ENCODE results near the gene NDRG3. TPM values are rescaled to one million over a fixed set of nuclear protein-coding genes. Genes with fewer than 3 reads are reported as not detected.

The NDRG3 gene
- polyA plus RNA-seq, 3 donors = 27.8 to 31.6 (median 28.0) TPM

DNA sequence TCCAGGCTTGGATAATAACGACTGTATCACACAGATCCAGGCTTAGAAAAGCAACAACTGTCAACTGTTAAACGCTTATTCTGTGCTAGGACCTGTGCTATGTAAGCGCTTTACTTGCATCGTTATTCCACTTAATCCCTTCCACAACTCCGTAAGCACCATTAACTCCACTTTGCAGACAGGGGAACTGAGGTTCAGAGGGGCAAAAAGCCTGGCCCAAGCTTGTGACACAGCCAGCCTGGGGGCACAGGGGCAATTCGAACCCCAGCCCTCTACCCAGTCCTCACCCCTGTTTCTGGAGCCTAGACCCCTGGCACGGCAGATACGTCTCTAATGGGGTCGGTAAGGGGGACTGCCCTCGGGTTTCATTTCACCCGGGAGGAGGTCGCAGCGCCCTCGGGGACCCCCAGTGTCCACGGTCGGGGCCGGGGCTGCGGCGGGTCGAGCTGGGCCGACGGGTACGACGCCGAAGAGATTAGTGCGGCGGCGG lies 27.3 kb upstream of the NDRG3 start:
- peak; percentile 7 for DNase-seq

DNA sequence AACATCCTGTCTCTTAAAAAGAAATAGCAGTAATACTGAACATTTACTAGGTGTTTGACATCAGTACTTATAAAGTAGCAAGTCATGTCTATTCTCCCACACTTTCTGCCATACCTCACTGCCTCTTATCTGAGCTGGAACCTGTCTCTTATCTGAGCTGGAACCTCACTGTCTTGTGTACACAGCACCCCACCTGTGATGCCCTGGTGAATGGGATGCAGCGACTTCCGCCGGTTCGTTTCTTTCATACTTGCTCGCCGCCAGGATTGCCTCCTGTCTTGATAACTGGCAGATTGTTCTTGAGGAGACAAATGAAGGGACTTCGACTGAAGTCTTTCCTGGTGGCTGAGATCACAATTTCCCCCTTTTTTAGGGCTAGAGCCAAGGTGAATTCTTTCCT lies 24.8 kb upstream of the NDRG3 start:
- DNase-seq = no peak

DNA sequence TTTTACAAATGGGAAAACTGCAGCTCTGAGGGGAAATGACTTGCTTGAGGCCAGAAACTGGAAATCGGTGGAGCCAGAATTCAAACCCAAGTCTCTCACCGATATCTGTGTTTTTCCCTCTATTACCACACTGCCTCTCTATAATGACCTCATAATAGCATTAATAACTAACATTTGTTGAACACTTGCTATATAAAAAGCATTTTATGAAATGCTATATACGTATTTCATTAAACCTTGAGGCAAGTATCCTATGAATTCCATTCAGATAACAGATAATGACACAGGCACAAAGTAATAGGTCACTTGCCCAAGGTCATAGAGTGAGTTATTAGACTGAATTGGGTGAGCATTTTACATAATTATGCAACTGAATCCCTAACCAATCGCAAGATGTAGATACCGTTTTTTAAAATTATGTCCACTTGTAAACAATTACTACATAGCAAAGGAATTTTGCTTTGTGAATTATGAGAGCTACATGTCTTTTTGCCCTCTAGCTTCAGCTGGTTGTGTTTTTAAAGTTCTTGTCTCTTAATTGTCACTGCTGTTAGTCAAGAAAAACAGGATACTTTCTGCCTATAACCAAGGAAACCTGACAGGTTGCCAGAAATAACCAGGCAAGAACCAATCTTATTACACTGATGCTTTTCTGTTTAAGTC lies 23.0 kb upstream of the NDRG3 start:
- no peak for DNase-seq

DNA sequence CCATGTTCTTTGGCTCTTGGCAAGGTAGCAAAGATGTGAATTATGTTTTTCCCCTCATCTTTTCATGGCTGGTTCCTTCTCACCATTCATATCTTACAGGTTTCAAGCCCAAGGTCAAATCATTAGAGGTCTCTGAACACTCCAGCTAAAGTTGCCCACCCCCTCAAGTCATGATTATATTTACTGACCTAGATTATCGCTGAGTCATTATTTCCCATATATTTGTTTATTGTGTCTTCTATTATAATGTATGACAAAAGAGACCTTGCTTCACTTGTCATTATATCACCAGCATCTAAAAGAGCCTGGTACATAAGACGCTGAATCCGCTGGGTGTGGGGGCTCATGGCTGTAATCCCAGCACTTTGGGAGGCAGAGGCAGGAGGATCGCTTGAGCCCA lies 15.2 kb upstream of the NDRG3 start:
- DNase-seq = no peak

DNA sequence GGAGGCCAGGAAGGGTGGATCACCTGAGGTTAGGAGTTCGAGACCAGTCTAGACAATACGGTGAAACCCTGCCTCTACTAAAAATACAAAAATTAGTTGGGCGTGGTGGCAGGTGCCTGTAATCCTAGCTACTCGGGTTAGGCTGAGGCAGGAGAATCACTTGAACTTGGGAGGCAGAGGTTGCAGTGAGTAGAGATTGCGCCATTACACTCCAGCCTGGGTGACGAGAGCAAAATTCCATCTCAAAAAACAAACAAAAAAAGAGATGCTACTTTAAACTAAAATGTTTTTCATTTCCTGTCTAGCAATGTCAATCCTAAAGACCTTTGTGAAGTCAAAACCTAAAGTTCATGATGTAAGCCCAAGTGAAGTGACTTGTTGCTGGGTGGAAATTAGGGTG lies 14.8 kb upstream of the NDRG3 start:
- no peak for DNase-seq

DNA sequence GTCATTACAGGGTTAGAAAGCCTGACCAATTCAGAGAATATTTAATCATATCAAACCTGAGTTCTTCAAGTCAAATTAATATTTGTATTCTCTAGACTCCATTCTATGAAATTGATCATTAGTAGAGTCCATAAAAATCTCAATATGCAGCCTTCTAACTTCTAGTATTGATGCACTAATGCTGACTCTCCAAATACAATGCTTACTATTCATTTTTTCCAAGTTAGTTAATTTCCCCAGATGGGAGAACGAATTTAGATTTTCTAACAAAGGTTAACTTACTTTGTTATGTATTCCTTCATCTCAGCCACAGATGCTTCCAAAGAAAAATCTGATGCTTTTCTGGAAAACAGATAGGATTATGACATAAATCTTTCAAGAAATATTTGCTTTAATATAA lies 12.4 kb upstream of the NDRG3 start:
- DNase-seq = no peak

DNA sequence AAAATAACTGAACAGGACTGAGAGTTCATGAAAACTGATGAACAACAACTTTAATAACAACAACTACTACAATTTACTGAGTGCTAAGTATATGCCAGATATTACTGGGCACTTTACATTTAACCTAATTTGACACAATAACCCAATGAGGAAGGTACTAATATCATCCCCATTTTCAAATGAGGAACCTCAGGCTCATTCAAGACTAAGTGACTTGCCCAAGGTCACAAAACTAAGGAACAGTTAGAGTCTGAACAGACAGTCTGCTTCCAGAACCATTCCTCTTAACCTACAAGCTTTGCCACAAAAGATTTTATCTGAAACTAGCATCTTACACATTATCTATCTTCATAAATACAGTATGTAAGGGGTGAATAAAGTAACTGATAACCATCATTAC lies 10.6 kb upstream of the NDRG3 start:
- no peak for DNase-seq

DNA sequence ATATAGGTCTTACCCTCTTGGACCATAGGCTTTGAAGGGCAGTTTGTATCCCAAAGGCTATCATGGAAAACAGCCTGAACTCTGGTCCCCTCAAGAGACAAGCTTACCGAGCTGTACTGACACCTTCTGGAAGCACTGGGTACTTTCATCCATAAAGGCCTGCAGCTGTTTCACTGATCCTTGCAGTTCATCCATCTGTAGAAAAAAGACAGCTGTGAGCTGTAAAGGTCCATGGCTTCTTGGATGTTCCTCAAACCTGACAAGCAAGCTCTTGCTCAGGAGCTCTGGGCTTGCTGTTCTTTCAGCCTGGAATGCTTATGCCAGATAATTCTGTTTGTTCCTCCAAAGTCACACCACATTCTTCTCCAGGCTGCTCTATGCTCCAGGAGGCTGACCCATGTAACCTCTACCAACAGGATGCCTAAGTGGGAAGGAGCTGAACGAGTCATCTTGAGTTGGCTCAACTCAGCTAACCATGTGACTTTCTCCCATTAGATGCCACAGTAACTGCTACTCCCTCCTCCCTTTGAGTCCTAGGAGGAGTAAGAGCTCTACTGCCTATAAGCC lies 8.8 kb upstream of the NDRG3 start:
- peak; percentile 70 for DNase-seq

DNA sequence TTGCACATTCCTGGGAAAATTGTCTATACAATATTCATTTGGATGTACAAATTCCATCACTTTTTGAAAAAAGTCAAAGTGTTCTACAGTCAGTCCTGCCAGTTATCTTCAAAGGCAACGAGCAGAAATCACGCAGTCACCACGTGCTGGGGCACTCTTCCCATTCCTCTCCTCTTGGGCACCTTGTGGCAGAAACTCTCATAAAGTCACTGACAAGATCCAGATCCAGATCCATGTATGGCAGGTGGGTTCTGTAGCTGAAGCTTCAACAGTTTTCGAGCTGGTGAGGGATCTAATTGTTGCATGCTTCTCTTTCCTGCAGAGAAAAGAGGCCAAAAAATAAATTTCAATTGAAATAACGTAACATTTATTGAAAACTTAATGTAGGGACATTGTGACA lies 6.7 kb upstream of the NDRG3 start:
- DNase-seq = no peak

DNA sequence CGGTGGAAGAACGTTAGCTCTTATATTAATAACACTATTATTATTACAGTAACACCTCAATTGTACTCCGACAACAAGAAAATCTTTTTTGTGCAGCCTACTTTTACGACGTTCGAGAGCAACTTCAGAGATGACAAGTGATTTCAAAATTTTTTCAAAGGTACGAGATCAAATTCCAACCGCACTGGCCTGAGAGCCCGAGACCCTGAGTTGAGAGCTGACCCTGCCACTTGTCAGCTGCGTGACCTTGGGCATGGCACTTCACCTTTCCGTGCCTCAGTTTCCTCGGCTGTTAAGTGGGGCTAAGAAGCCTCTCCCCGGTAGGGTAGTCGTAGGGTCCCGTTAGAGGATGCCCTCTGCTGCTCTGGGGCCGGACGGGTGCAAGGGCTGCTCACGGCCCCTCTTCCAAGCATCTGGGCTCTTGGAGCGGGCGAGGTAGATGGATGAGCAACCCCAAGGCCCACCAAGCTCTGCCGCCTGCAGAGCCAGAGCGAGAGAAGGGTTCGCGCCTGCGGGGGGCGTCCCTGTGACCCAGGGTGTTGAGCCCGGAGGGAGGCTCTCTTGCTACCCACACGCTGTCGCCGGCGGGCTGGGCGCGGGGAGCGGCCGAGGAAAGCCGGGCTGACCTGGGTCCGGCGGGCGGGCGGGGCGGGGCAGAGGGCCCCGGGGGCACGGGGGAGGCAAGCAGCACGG lies 510 bp downstream of the NDRG3 start:
- no peak for DNase-seq

DNA sequence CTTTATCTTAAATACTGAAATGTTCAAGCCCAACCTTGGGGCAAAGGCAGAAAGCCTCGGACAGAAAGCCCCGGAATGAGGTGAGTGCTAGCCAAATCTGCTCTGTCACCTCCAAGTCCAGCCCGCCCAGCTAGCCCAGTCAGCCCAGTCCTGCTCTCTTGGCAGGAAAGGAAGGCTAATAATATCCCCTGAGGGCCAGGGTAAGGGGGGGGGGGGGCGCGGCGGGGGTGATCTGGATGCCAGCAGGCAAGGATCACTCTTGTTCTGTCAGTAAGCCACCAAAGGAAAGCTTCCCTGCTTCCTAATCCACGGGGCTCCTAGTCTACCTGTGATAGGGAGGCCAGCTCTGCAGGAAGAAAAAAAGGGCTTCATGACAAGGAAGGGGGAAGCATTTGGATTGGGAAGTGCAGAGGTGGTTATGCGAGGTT lies 1.1 kb downstream of the NDRG3 start:
- no peak for DNase-seq

DNA sequence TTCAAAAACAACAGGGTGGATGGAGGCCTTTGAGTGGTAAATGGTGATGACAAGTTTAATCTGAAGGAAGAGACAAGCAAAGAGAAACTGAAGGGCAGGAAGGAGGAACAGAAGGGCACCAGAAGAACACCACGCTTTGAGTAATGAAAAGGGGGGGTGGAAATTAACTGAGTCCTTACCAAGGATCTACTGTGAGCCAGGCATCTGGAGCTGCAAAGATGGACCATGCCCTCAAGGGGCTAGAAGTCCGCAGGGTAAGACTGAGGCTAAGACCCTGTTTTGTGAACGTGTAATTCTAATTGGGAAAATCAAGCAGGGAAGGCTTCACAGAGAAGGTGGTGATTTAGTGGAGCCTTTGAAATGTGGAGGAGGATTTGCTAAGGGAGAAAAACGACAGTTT lies 1.6 kb downstream of the NDRG3 start:
- DNase-seq = no peak

DNA sequence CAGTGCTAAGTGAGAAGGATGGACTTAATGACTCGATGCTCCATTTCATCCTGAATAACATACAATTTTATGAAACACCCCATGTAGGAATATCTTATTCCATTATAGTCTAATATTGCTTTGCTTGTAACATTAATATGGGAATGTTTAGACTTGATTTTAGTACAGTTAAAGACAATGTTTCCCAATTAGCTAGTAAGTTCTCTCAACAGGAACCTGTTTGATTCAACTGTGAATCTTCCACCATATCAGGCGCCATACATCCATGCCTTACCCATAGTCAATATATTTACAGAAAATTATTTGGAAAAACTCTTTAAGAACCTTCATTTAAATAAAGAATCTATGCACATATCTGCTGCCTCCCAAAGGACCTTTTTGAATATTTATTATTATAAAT lies 3.3 kb downstream of the NDRG3 start:
- DNase-seq = no peak

DNA sequence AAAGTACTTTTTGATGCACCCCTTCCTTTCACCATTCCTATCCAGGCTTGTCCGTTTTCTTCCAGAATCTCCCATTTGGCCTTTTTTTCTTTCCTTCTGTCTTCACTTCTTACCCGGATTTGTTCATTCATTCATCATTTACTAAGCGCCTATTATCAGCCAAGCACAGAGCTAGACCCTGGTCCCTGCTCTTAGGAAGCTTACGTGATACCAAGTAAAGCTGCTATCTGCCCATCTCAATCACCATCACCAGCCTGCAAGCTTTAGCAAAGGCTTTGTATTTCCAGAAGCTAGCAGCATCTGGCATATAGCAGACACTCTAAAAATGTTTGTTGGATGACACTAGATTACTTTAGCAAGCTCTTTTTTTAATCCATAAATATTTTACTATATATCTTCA lies 4.8 kb downstream of the NDRG3 start:
- no peak for DNase-seq

DNA sequence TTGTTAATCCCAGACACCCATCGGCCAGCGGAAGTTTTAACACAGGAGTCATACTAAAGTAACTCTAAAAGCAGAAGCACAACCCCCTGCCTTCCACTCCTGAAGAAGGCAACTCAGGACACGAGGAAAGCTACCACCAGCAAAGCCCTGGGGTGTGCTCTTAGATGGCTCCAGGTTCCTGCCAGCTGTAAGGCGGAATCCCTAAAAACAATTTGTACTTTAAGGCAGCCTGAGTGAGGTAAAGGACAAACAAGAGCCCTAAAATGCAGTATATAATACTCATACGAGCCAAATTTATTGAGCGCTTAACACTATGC lies 8.7 kb downstream of the NDRG3 start:
- DNase-seq = no peak

DNA sequence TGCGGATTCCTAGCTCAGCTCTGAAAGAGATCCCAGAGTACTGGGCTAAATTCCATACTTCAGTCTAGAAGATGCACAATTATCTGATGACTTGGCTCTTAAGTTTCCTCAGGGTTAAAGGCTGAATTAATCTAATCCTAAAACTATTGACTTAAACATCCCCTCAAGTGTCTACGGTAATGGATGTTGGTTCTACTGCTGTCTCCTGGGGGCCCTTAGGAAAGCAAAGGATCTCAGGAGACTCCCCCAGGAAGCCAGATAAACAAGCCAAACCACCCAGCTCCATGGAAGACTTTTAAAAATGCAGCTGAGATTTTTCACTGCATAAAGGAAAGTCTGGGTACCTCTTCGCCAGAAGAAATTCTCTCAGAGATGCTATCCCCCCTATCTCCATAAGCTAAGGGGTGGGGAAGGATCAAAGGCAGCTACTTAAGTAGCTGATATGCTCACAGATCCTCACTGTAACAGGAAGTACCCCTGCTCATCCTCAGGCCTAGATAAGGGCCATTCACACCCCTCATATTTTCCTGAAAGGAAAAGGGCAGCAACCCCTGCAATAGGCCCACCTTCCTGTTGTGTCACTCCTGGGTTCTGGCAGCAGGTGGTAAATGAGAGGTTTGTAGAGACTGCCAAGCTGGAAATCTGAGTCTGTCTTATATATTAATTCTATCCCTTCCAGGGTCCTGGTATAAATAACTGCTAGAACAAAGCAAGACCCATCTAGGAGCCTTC lies 9.3 kb downstream of the NDRG3 start:
- no peak for DNase-seq

DNA sequence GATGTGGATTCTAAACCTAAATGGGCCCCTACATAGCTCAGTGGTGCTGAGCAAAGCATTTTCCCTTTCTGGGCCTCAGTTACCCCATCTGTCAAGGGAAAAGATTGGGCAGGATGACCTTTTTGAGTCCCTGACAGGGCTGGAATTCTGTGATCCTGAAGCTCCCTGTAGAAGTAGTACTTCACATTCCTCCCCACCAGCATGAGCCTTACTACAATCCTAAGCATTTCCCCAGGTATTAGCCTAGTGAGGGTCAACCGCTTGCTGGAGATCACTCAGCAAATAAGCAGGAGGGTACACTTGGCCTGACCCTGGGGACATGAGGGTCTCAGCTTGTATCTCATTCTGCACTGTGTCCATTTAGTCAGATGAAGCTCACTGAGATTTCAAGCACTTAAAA lies 13.4 kb downstream of the NDRG3 start:
- DNase-seq = no peak

DNA sequence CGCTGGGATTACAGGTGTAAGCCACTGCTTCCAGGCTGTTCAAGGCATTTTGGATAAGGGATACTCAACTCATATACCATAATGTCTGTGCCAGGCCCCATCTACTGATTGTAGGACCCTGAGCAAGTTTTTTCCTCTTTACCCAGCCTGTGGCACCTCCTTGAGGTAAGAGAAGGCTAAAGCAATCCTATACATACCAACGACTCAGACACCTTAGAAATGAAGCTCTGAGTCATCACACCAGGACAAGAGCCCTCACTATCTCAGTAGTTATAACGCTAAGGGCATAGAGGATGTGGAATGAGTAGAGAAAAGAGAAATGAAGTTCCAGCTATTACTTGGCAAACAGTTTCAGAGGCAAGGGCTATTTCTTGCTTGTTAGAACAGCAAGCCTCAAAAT lies 16.9 kb downstream of the NDRG3 start:
- DNase-seq = no peak

DNA sequence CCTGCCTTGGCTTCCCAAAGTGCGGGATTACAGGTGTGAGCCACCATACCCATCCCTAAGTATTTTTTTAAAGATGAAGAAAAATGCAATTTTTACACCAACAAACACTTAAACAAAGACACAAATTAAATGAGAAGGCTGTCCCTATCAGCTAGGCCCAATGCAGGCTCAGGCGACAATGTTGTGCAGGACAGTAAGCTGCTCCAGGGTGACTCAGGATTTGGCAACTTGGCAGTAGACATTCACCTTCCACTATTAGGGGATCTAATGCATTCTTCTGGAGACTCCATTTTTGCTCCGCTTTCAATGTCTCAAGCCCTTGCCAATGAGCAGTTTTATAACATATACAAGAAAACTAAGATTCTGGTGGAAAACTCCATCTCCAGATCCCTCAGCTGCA lies 19.7 kb downstream of the NDRG3 start:
- DNase-seq = no peak

DNA sequence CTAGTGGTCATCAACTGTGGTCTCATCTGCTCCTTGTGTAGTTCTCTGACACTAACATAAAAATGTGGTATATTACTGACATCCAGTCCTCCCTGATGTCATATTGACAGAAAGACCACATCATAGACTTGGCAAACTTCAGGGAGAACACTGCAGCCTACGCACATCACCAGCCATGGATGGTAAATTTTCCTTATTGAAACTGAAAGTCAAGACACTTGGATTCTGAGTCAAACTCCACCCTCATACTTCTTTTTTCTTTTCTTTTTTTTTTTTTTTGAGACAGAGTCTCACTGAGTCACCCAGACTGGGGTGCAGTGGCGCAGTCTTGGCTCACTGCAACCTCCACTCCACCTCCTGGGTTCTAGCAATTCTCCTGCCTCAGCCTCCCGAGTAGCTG lies 25.4 kb downstream of the NDRG3 start:
- DNase-seq = no peak

DNA sequence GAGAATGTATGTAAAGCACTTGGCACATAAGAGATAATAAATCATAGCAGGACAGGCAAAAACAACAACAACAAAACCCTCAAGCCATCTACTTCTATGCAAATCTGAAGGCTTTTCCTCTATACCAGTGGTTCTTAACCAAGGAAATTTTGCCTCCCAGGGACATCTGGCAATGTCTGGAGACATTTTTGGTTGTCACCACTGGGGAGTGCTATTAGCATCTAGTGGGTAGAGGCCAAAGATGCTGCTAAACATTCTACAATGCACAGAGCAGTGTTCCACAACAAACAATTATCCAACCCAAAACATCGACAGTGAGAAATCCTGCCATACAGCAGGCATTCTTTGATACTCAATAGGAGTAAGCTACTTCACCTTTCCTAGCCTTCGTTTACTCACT lies 28.2 kb downstream of the NDRG3 start:
- no peak for DNase-seq

DNA sequence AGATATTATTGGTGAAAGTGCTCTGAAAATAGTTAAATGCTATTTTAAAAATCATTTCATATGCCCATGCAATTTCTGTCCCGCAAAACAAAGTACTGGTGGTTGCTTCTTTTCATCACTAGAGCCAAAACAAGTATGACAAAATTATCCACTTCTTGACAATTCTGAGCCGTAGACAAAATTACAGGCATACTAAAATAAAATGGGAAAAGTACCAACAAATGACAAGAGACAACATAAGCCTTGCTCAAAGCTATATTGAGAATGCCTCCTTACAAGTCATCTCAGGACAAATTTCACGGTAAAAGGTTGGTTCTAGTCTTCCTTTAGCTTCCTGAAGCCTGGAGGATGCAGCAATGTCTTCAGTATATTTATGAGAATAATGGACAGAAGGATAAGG lies 28.9 kb downstream of the NDRG3 start:
- DNase-seq = no peak

DNA sequence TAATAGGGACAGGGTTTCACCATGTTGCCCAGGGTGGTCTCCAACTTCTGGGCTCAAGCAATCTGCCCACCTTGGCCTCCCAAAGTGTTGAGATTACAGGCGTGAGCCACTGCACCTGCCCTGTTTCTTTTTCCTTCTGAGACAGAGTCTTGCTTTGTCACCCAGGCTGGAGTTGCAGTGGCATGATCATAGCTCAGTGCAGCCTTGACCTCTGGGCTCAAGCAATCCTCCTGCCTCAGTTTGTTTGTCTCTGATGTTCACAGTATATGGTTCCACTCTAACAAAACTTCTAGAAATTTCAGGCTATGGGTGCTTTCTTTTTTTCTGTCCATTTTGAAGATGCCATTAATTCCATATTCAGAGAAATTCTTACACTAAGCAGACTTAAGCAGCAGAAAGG lies 33.1 kb downstream of the NDRG3 start:
- DNase-seq = no peak

Measured in renal pelvis (tissue), 4 donors.